ENCODE measurements around the gene CLEC18A. TPM values are rescaled to one million over a fixed set of nuclear protein-coding genes. Genes with fewer than 3 reads are reported as not detected.

CLEC18A gene
- total RNA-seq, 1 experiment from 2014 or later = 0.46 TPM

DNA sequence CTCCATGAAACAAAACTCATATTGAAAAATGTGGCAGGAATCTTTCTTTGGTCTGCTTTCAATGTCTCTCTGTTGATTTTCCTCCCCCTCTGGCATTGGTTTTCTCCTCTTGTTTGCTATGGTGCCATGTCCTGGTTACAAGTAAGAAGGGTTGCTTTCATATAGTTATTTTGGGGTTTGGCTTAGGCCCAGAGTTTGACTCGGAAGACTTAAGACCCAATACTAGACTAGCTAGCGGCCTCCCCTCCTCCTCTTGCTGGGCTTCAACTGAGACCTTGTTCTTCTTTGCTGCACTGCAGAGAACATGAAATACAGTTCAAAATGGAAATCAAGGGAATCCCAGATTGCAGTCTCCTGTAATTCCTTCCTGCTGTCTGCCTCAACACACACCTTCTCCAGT is 30.0 kb upstream of the CLEC18A start:
- H3K27me3 ChIP-seq (ENCODE audit: control insufficient read depth, insufficient read depth, low read length) = no peaks in the 10 kb centered on the region
- H3K36me3 ChIP-seq (ENCODE audit: control insufficient read depth, insufficient read depth, low read length) = no peaks in the 10 kb centered on the region
- H3K27ac ChIP-seq (ENCODE audit: low read length) = no peak overlapping the region
- in situ Hi-C loops (cut with HindIII; ENCODE audit: low pct_unique_long_range_greater_than_20kb, low sequenced_read_pairs) (no loop called here), intact Hi-C loops (cut with micrococcal nuclease; ENCODE audit: unreplicated experiment) (no loop called here)
- no peaks in the 10 kb centered on the region for H3K9me3 ChIP-seq (ENCODE audit: control insufficient read depth, insufficient read depth, low read depth, low read length)
- H3K4me3 ChIP-seq (ENCODE audit: low read depth in 2 of 2, low read length in 2 of 2) = no peak overlapping the region
- BruUV-seq (replicated peaks) = no TSS peak
- peaks cover 7% of the 10 kb centered on the region for H3K4me1 ChIP-seq (ENCODE audit: control insufficient read depth, insufficient read depth, low read length)
- TF ChIP-seq POLR2AphosphoS5 (IDR thresholded peaks at IDR 0.05; ENCODE audit: low read depth, low read length) = no peak
- TF ChIP-seq TCF7L2 (IDR thresholded peaks at IDR 0.05; ENCODE audit: low read depth, low read length) = no peak
- TF ChIP-seq, protein P1, sequence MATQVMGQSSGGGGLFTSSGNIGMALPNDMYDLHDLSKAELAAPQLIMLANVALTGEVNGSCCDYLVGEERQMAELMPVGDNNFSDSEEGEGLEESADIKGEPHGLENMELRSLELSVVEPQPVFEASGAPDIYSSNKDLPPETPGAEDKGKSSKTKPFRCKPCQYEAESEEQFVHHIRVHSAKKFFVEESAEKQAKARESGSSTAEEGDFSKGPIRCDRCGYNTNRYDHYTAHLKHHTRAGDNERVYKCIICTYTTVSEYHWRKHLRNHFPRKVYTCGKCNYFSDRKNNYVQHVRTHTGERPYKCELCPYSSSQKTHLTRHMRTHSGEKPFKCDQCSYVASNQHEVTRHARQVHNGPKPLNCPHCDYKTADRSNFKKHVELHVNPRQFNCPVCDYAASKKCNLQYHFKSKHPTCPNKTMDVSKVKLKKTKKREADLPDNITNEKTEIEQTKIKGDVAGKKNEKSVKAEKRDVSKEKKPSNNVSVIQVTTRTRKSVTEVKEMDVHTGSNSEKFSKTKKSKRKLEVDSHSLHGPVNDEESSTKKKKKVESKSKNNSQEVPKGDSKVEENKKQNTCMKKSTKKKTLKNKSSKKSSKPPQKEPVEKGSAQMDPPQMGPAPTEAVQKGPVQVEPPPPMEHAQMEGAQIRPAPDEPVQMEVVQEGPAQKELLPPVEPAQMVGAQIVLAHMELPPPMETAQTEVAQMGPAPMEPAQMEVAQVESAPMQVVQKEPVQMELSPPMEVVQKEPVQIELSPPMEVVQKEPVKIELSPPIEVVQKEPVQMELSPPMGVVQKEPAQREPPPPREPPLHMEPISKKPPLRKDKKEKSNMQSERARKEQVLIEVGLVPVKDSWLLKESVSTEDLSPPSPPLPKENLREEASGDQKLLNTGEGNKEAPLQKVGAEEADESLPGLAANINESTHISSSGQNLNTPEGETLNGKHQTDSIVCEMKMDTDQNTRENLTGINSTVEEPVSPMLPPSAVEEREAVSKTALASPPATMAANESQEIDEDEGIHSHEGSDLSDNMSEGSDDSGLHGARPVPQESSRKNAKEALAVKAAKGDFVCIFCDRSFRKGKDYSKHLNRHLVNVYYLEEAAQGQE (IDR thresholded peaks at IDR 0.05; ENCODE audit: insufficient read depth in 1 of 2, low read depth in 2 of 2, low read length in 1 of 2) = no peak
- TF ChIP-seq, protein P2, sequence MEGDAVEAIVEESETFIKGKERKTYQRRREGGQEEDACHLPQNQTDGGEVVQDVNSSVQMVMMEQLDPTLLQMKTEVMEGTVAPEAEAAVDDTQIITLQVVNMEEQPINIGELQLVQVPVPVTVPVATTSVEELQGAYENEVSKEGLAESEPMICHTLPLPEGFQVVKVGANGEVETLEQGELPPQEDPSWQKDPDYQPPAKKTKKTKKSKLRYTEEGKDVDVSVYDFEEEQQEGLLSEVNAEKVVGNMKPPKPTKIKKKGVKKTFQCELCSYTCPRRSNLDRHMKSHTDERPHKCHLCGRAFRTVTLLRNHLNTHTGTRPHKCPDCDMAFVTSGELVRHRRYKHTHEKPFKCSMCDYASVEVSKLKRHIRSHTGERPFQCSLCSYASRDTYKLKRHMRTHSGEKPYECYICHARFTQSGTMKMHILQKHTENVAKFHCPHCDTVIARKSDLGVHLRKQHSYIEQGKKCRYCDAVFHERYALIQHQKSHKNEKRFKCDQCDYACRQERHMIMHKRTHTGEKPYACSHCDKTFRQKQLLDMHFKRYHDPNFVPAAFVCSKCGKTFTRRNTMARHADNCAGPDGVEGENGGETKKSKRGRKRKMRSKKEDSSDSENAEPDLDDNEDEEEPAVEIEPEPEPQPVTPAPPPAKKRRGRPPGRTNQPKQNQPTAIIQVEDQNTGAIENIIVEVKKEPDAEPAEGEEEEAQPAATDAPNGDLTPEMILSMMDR (IDR thresholded peaks at IDR 0.05) = no peak
- no peak for TF ChIP-seq SIN3A (IDR thresholded peaks at IDR 0.05; ENCODE audit: borderline replicate concordance, insufficient read depth, low read depth, low read length)
- DNase-seq (ENCODE audit: low read depth, low spot score) = no peak
- ATAC-seq = no peak
- ChIA-PET POLR2A (no interaction called here), CTCF (no interaction called here)

DNA sequence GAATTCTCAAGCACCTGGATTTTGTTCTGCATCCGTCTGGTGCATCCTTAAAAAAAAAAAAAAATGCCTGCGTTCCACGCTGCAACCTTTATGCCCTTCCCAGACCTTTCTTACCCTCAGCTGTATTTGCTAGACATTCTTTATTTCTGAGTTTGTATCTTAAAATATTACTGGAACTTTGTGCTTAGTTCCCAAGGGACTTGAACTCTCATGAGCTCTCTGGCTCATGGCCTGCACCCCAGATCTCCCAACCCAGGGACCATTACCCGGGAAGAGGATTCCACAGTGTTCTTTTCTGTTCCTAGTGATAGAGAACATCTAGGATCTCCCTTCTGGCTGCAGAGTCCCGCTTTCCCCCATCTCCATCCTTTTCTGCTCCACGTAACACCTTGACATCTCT is 28.9 kb upstream of the CLEC18A start:
- intact Hi-C loops (cut with micrococcal nuclease; ENCODE audit: unreplicated experiment) = no loop called here
- BruUV-seq (replicated peaks) = no TSS peak
- TF ChIP-seq, protein P1 (IDR thresholded peaks at IDR 0.05; ENCODE audit: insufficient read depth in 1 of 2, low read depth in 2 of 2, low read length in 1 of 2) = no peak
- TF ChIP-seq, protein P2 (IDR thresholded peaks at IDR 0.05) = no peak
- TF ChIP-seq TCF7L2 (IDR thresholded peaks at IDR 0.05; ENCODE audit: low read depth, low read length) = no peak
- no peak for TF ChIP-seq SIN3A (IDR thresholded peaks at IDR 0.05; ENCODE audit: borderline replicate concordance, insufficient read depth, low read depth, low read length)
- no peak for TF ChIP-seq POLR2AphosphoS5 (IDR thresholded peaks at IDR 0.05; ENCODE audit: low read depth, low read length)
- H3K27ac ChIP-seq (ENCODE audit: low read length) = no peak overlapping the region
- in situ Hi-C loops (cut with HindIII; ENCODE audit: low pct_unique_long_range_greater_than_20kb, low sequenced_read_pairs) = no loop called here
- no peaks in the 10 kb centered on the region for H3K36me3 ChIP-seq (ENCODE audit: control insufficient read depth, insufficient read depth, low read length)
- no peak for DNase-seq (ENCODE audit: low read depth, low spot score)
- H3K4me3 ChIP-seq (ENCODE audit: low read depth in 2 of 2, low read length in 2 of 2) = no peak overlapping the region
- ATAC-seq = no peak
- no peaks in the 10 kb centered on the region for H3K27me3 ChIP-seq (ENCODE audit: control insufficient read depth, insufficient read depth, low read length)
- no peaks in the 10 kb centered on the region for H3K9me3 ChIP-seq (ENCODE audit: control insufficient read depth, insufficient read depth, low read depth, low read length)
- CTCF ChIA-PET = interaction anchor here (0.7 kb wide), 1 partner anchor 8 kb away, joined by 5 read pairs; no protein-coding TSS in a partner anchor
- H3K4me1 ChIP-seq (ENCODE audit: control insufficient read depth, insufficient read depth, low read length) = peaks cover 7% of the 10 kb centered on the region
- POLR2A ChIA-PET = no interaction called here
